ENCODE measurements around the gene TTLL10. TPM values are rescaled to one million over a fixed set of nuclear protein-coding genes. Genes with fewer than 3 reads are reported as not detected.

Gene TTLL10
- polyA plus RNA-seq, 1 donor from 2014 or later = not detected

- H3K9me3 ChIP-seq (ENCODE audit: low read length) = no peaks in the 10 kb centered on the region
- TF ChIP-seq POLR2AphosphoS5 (IDR thresholded peaks at IDR 0.05) = no peak
- no peak for TF ChIP-seq RAD21 (conservative IDR thresholded peaks at IDR 0.05)
- H3F3A ChIP-seq (ENCODE audit: insufficient read depth, low read length, poor library complexity, severe bottlenecking) = no peaks in the 10 kb centered on the region
- no peaks in the 10 kb centered on the region for H3K9me2 ChIP-seq (ENCODE audit: insufficient read depth, low read length)
- no peak overlapping the region for H2AFZ ChIP-seq (ENCODE audit: low read depth, low read length)
- no peak overlapping the region for H3K4me3 ChIP-seq (ENCODE audit: low read length)
- H3K27ac ChIP-seq (ENCODE audit: low read length) = no peak overlapping the region
- H3K9ac ChIP-seq (ENCODE audit: low read length) = no peak overlapping the region
- peaks cover 3% of the 10 kb centered on the region for H3K27me3 ChIP-seq (ENCODE audit: insufficient read depth, low read depth, low read length)
- no peaks in the 10 kb centered on the region for H3K79me2 ChIP-seq (replicated peaks; ENCODE audit: insufficient read depth, low read length)
- H3K4me2 ChIP-seq (ENCODE audit: low read length) = no peak overlapping the region
- no peaks in the 10 kb centered on the region for H3K36me3 ChIP-seq (ENCODE audit: insufficient read depth, low read length)
- H4K20me1 ChIP-seq (ENCODE audit: insufficient read depth) = no peaks in the 10 kb centered on the region
Observed at GRCh38 chr1:1245178-1245816, 71.6 kb downstream of the TTLL10 start.

GRCh38 chr1:1245817-1246576, 72.3 kb downstream of the TTLL10 start:
- Histone ChIP-seq H3K9me2 (ENCODE audit: insufficient read depth, low read length) (no peaks in the 10 kb centered on the region), H2AFZ (ENCODE audit: low read depth, low read length) (no peak overlapping the region), H3K9me3 (ENCODE audit: low read length) (no peaks in the 10 kb centered on the region), H3K9ac (ENCODE audit: low read length) (no peak overlapping the region), H3K27ac (ENCODE audit: low read length) (no peak overlapping the region), H3K36me3 (ENCODE audit: insufficient read depth, low read length) (no peaks in the 10 kb centered on the region), H3F3A (ENCODE audit: insufficient read depth, low read length, poor library complexity, severe bottlenecking) (no peaks in the 10 kb centered on the region), H3K79me2 (replicated peaks; ENCODE audit: insufficient read depth, low read length) (no peaks in the 10 kb centered on the region), H3K4me2 (ENCODE audit: low read length) (no peak overlapping the region), H4K20me1 (ENCODE audit: insufficient read depth) (no peaks in the 10 kb centered on the region), H3K4me3 (ENCODE audit: low read length) (no peak overlapping the region), H3K27me3 (ENCODE audit: insufficient read depth, low read depth, low read length) (peaks cover 3% of the 10 kb centered on the region)
- TF ChIP-seq TAF1 (IDR thresholded peaks at IDR 0.05; ENCODE audit: low read depth) (no peak), POLR2AphosphoS5 (IDR thresholded peaks at IDR 0.05) (no peak)

GRCh38 chr1:1246577-1247340, 73.1 kb downstream of the TTLL10 start, which contains the start of gene C1QTNF12:
Gene C1QTNF12 (minus strand): TSS chr1:1246722. CDS start chr1:1246690, 32 bp downstream.
- no peaks in the 10 kb centered on the region for H3K79me2 ChIP-seq (replicated peaks; ENCODE audit: insufficient read depth, low read length)
- no peaks in the 10 kb centered on the region for H3K9me2 ChIP-seq (ENCODE audit: insufficient read depth, low read length)
- H3K36me3 ChIP-seq (ENCODE audit: insufficient read depth, low read length) = no peaks in the 10 kb centered on the region
- no peaks in the 10 kb centered on the region for H3K9me3 ChIP-seq (ENCODE audit: low read length)
- H4K20me1 ChIP-seq (ENCODE audit: insufficient read depth) = no peaks in the 10 kb centered on the region
- H3K9ac ChIP-seq (ENCODE audit: low read length) = no peak within 1 kb of the TSS
- H3K27ac ChIP-seq (ENCODE audit: low read length) = no peak within 1 kb of the TSS
- H3F3A ChIP-seq (ENCODE audit: insufficient read depth, low read length, poor library complexity, severe bottlenecking) = no peaks in the 10 kb centered on the region
- H3K4me2 ChIP-seq (ENCODE audit: low read length) = no peak within 1 kb of the TSS
- H3K27me3 ChIP-seq (ENCODE audit: insufficient read depth, low read depth, low read length) = peaks cover 3% of the 10 kb centered on the region
- no peak within 1 kb of the TSS for H2AFZ ChIP-seq (ENCODE audit: low read depth, low read length)
- TF ChIP-seq TAF1 (IDR thresholded peaks at IDR 0.05; ENCODE audit: low read depth) = no peak
- H3K4me3 ChIP-seq (ENCODE audit: low read length) = no peak within 1 kb of the TSS

GRCh38 chr1:1247341-1247913, 73.7 kb downstream of the TTLL10 start:
- Histone ChIP-seq H3F3A (ENCODE audit: insufficient read depth, low read length, poor library complexity, severe bottlenecking) (no peaks in the 10 kb centered on the region), H3K36me3 (ENCODE audit: insufficient read depth, low read length) (no peaks in the 10 kb centered on the region), H3K27ac (ENCODE audit: low read length) (no peak overlapping the region), H4K20me1 (ENCODE audit: insufficient read depth) (no peaks in the 10 kb centered on the region), H3K4me2 (ENCODE audit: low read length) (no peak overlapping the region), H3K27me3 (ENCODE audit: insufficient read depth, low read depth, low read length) (peaks cover 3% of the 10 kb centered on the region), H3K9me3 (ENCODE audit: low read length) (no peaks in the 10 kb centered on the region), H3K79me2 (replicated peaks; ENCODE audit: insufficient read depth, low read length) (no peaks in the 10 kb centered on the region), H3K9me2 (ENCODE audit: insufficient read depth, low read length) (no peaks in the 10 kb centered on the region), H3K4me3 (ENCODE audit: low read length) (no peak overlapping the region), H2AFZ (ENCODE audit: low read depth, low read length) (no peak overlapping the region), H3K9ac (ENCODE audit: low read length) (no peak overlapping the region)
- TF ChIP-seq MXI1 (conservative IDR thresholded peaks at IDR 0.05; ENCODE audit: poor library complexity, severe bottlenecking) = no peak
- no peak for TF ChIP-seq SMC3 (conservative IDR thresholded peaks at IDR 0.05; ENCODE audit: poor library complexity)
- TF ChIP-seq CTCF (IDR thresholded peaks at IDR 0.05; ENCODE audit: poor library complexity, severe bottlenecking) = no peak
- no peak for TF ChIP-seq POLR2AphosphoS5 (IDR thresholded peaks at IDR 0.05)
